Measurements from ENCODE around the gene FOXP1. TPM values are rescaled to one million over a fixed set of nuclear protein-coding genes. Genes with fewer than 3 reads are reported as not detected.

FOXP1 gene
- total RNA-seq, 1 donor from 2014 or later = 128 TPM

GRCh38 chr3:71429597-71429988 lies 153.9 kb downstream of the FOXP1 start:
- Histone ChIP-seq H3K27ac (no peak overlapping the region), H3K4me1 (peaks cover 66% of the 10 kb centered on the region), H3K36me3 (no peaks in the 10 kb centered on the region), H3K4me3 (no peak overlapping the region), H3K9me3 (no peaks in the 10 kb centered on the region), H3K27me3 (no peaks in the 10 kb centered on the region)
- intact Hi-C loops (cut with DNase I) = no loop called here
- no peak for DNase-seq (ENCODE audit: extremely low spot score in 2 of 2)
- TF ChIP-seq CTCF (IDR thresholded peaks at IDR 0.05) = no peak

- Histone ChIP-seq H3K36me3 (no peaks in the 10 kb centered on the region), H3K4me1 (peaks cover 66% of the 10 kb centered on the region), H3K4me3 (peak overlapping the region in 1 of 2 donors; percentile 10), H3K27ac (peak overlapping the region; percentile 20), H3K27me3 (no peaks in the 10 kb centered on the region), H3K9me3 (no peaks in the 10 kb centered on the region)
- TF ChIP-seq CTCF (IDR thresholded peaks at IDR 0.05) (no peak), POLR2AphosphoS5 (IDR thresholded peaks at IDR 0.05; ENCODE audit: insufficient read depth in 1 of 2, low read depth in 1 of 2) (peak; percentile 31 to 51)
- intact Hi-C loops (cut with DNase I) = no loop called here
- DNase-seq (ENCODE audit: extremely low spot score in 2 of 2) = no peak
Observed at GRCh38 chr3:71428841-71429596, 154.5 kb downstream of the FOXP1 start.

GRCh38 chr3:71425491-71426071 lies 157.9 kb downstream of the FOXP1 start:
- H3K9me3 ChIP-seq = no peaks in the 10 kb centered on the region
- H3K27ac ChIP-seq = no peak overlapping the region
- TF ChIP-seq POLR2A (IDR thresholded peaks at IDR 0.05) = no peak
- no peak for TF ChIP-seq CTCF (IDR thresholded peaks at IDR 0.05)
- TF ChIP-seq POLR2AphosphoS5 (IDR thresholded peaks at IDR 0.05; ENCODE audit: insufficient read depth in 1 of 2, low read depth in 1 of 2) = no peak
- H3K27me3 ChIP-seq = no peaks in the 10 kb centered on the region
- no peak overlapping the region for H3K4me3 ChIP-seq
- peaks cover 60% of the 10 kb centered on the region for H3K4me1 ChIP-seq
- H3K36me3 ChIP-seq = no peaks in the 10 kb centered on the region
- intact Hi-C loops (cut with DNase I) = no loop called here
- no peak for DNase-seq (ENCODE audit: extremely low spot score in 2 of 2)

- intact Hi-C loops (cut with DNase I) = no loop called here
Observed at GRCh38 chr3:71423151-71423906, 160.2 kb downstream of the FOXP1 start.

More at GRCh38 chr3:71423151-71423906, 160.2 kb downstream of the FOXP1 start:
- Histone ChIP-seq H3K9me3 (no peaks in the 10 kb centered on the region), H3K36me3 (no peaks in the 10 kb centered on the region), H3K4me3 (no peak overlapping the region), H3K27me3 (no peaks in the 10 kb centered on the region), H3K4me1 (peaks cover 43% of the 10 kb centered on the region), H3K27ac (no peak overlapping the region)
- TF ChIP-seq CTCF (IDR thresholded peaks at IDR 0.05) = no peak
- TF ChIP-seq POLR2A (IDR thresholded peaks at IDR 0.05) = no peak
- no peak for TF ChIP-seq POLR2AphosphoS5 (IDR thresholded peaks at IDR 0.05; ENCODE audit: insufficient read depth in 1 of 2, low read depth in 1 of 2)
- DNase-seq (ENCODE audit: extremely low spot score in 2 of 2) = no peak
